Measurements from ENCODE around the gene NFKBIL1.
"Not testable (repeated sequence)": the region's sequence is repeated elsewhere in the genome, so short reads cannot be mapped to it uniquely, and the experiment has no call there.

The NFKBIL1 gene

DNA sequence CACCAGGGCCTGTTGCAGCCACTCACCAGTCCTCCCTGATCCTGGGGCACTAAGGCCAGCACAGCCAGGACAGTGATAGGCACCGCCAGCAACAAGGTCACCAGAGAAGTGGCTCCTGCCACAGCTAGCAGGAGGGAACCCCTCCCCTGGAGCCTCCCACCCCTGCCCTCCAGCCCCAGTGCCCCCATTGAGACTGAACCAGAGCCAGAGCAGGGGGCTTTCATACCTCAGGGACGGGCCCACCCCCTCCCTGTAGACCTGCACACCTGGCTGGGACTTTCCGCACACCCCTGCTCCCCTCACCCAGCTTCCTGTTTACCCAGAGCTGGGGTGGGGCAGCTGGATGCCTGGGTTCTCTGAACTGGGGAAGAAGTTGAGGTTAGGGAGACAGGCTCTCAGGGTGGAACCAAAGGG is 34.8 kb downstream of the NFKBIL1 start, which contains the start of gene LTB:
TSS of gene LTB (minus strand) at position 195 of the 414 bp plus-strand sequence. CDS start at position 188, 7 bp downstream.
- no peak for DNase-seq

DNA sequence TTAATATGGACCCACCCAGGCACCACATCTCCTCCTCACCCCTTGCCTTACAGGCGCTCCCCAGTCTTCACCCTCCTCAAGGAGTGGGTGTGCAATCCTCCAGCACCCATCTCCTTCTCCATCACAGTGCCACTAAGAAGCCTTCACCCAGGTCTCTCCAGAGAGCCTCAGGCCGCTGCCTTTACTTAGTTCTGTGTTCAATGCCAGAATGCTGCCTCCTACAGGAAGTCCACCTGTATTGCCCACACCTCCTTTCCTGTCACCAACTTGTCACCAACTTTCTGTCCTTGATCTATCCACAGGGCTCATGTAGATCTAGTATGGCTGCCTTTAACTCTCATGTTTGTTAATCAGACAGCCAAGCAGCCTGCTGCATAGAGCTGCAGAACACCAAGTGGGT is 38.1 kb downstream of the NFKBIL1 start:
- no peak for DNase-seq

DNA sequence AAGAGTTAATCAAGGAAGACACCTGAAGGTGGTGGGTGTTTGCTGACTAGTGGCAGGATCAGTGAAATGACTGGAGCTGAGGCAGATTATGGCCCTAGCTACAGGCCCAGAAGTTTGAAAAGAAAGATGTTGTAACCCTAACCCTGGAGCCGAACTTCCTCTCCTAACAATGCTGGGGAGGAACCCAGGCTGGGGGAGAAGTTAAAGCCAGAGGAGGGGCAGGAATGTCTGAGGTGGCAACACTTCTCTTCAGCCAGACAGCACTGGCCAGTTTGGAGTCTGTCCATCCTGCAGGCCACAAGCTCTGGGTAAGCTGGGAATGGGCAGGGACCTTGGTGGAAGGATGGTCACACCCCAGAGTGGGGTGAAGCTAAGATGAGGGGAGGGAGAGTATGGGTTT is 38.6 kb downstream of the NFKBIL1 start, which contains the start of gene LST1:
TSS of gene LST1 (plus strand) at position 270 of the 400 bp plus-strand sequence. CDS start 1,023 bp downstream, outside the sequence.
- DNase-seq: no peak

- no peak for DNase-seq
Observed at GRCh38 chr6:31586599-31587281, 39.3 kb downstream of the NFKBIL1 start.

DNA sequence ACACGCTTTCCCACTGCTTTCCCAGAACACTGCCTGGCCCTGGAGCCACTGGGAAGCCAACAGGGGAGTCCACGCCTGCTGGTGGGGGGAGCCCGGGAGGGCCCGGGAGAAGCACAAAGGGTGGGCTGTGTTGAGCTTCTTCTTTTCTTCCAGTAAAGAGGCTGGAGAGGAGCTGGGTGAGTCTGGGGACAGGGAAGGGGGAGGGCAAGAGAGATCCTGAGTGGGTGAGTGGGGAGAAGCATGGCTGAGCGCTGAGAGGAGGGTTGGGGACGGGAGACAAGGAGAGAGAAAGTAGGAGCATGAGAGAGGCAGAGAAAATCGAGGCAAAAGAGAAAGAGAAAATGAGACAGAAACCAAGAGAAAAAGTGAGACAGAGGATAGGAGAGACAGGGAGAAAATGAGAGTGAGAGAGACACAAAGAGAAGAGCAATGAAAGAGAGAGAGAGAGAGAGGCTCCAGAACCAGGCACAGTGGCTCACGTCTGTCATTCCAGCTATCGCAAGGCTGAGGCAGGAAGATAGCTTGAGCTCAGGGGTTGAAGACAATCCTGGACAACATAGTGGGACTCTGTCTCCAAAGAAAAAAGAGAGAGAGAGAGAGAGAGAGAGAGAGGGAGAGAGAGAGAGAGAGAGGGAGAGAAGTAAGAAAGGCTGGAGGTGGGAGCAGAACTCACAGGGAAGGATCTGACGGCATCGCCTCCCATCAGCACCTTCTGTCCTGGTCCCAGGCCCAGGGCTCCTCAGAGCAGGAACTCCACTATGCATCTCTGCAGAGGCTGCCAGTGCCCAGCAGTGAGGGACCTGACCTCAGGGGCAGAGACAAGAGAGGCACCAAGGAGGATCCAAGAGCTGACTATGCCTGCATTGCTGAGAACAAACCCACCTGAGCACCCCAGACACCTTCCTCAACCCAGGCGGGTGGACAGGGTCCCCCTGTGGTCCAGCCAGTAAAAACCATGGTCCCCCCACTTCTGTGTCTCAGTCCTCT is 40.7 kb downstream of the NFKBIL1 start:
- no peak for DNase-seq

GRCh38 chr6:31588871-31589650 is 41.7 kb downstream of the NFKBIL1 start:
- DNase-seq: no peak

DNA sequence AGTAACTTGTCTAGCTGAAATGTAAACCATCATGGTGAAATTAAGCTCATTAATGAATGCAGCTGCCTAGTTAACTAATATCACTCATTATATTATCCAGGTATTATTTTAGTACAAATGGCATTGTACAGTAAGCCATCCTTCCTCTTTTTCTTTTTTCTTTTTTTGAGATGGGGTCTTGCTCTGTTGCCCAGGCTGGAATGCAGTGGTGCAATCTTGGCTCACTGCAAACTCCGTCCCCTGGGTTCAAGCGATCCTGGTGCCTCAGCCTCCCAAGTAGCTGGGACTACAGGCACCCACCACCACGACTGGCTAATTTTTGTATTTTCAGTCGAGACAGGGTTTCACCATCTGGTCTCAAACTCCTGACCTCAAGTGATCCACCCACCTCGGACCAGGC is 43.3 kb downstream of the NFKBIL1 start:
- DNase-seq: not testable (repeated sequence)

GRCh38 chr6:31592396-31592771 is 45.0 kb downstream of the NFKBIL1 start:
- DNase-seq: no peak

DNA sequence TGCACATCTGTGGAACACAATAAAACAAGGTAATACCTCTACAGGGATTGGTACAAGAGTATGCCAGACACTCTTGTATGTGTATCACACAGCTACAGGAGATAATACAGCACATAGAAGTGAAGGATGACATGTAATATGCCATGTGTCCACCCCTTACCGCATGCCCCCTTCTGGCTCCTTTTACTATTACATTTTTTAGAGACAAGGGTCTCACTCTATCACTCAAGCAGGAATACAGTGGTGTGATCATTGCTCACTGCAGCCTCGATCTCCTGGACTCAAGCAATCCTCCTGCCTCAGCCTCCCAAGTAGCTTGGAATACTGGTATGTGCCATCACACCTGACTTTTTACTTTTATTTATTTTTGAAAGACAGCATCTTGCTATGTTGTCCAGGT is 49.6 kb downstream of the NFKBIL1 start:
- no peak for DNase-seq

DNA sequence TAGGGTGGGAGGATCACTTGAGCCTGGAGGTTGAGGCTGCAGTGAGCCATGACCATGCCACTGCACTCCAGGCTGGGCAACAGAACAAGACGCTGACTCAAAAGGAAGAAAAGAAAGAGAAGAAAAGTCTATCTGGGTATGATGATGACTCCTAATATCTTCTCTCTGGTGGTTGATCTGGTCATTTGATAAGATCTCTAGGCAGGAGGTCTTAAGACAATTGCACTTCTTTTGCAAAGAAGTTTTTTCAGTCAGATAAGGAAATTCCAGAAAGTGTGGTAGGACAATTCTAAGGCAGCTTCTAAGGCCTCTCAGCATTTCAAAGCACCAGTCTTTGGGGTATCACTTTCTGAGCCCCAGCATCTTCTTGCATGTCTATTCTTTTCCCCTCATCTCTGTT is 59.9 kb downstream of the NFKBIL1 start:
- DNase-seq: no peak
